ENCODE measurements around the gene CHD9.
A peak's percentile ranks its signal among the peaks of the same experiment; 100 is the strongest.

The CHD9 gene

DNA sequence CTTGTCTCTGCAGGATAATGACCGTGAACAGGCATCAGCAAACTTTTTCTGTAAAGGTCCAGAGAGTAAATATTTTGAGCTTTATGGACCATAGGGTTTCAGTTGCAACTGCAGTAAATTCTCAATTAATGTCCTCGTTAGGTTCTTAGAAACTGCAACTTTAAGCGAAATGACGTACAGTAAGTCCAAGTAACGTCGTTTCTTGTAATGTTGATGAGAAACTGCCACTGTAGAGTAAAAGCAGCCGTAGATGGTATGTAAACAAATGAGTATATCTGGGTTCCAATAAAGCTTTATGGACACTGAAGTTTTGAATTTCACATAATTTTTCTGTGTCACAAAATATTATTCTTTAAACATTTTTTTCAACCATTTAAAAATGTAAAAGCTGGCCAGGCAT, 4.9 kb downstream of the CHD9 start:
- Histone ChIP-seq H3K9me3 (ENCODE audit: low read length) (no peaks in the 10 kb centered on the region), H3K9me2 (ENCODE audit: low read depth, low read length) (no peaks in the 10 kb centered on the region), H4K20me1 (ENCODE audit: insufficient read depth, low read length) (no peaks in the 10 kb centered on the region), H3K27ac (ENCODE audit: low read depth, low read length, poor library complexity, severe bottlenecking) (no peak overlapping the region), H3K4me2 (ENCODE audit: low read length) (no peak overlapping the region), H2AFZ (ENCODE audit: low read length) (no peak overlapping the region), H3F3A (ENCODE audit: insufficient read depth, low read length) (no peaks in the 10 kb centered on the region), H3K27me3 (ENCODE audit: insufficient read depth, low read length) (no peaks in the 10 kb centered on the region), H3K4me1 (ENCODE audit: insufficient read depth, low read length, severe bottlenecking) (peaks cover 66% of the 10 kb centered on the region), H3K4me3 (ENCODE audit: low read depth, low read length, poor library complexity, severe bottlenecking) (no peak overlapping the region), H3K36me3 (ENCODE audit: insufficient read depth, low read length) (no peaks in the 10 kb centered on the region), H3K79me2 (ENCODE audit: insufficient read depth, low read length) (peaks cover 39% of the 10 kb centered on the region), H3K9ac (ENCODE audit: low read length) (no peak overlapping the region)
- TF ChIP-seq, protein P1, sequence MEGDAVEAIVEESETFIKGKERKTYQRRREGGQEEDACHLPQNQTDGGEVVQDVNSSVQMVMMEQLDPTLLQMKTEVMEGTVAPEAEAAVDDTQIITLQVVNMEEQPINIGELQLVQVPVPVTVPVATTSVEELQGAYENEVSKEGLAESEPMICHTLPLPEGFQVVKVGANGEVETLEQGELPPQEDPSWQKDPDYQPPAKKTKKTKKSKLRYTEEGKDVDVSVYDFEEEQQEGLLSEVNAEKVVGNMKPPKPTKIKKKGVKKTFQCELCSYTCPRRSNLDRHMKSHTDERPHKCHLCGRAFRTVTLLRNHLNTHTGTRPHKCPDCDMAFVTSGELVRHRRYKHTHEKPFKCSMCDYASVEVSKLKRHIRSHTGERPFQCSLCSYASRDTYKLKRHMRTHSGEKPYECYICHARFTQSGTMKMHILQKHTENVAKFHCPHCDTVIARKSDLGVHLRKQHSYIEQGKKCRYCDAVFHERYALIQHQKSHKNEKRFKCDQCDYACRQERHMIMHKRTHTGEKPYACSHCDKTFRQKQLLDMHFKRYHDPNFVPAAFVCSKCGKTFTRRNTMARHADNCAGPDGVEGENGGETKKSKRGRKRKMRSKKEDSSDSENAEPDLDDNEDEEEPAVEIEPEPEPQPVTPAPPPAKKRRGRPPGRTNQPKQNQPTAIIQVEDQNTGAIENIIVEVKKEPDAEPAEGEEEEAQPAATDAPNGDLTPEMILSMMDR (IDR thresholded peaks at IDR 0.05; ENCODE audit: low read length) = no peak
- TF ChIP-seq EZH2 (IDR thresholded peaks at IDR 0.05; ENCODE audit: borderline replicate concordance, low read length) = no peak

DNA sequence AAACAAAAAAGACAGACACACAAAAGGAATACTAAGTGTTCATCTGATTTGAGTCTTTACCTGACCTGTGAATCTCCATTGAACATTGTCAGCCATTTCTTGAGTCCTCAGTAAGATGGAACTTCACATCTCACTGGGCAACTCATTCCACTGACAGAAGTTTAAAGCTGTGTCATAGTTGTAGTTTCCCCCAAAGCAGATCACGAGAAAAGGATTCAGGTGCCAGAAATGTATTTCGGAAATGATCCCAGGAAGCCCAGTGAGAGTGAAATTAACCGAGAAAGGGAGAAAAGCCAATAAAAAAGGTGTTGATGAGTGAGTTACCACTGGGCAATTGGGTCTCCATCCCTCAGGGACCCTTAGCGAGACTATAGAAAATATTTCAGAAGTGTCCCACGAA, 6.5 kb downstream of the CHD9 start:
- no peaks in the 10 kb centered on the region for H4K20me1 ChIP-seq (ENCODE audit: insufficient read depth, low read length)
- no peaks in the 10 kb centered on the region for H3K9me3 ChIP-seq (ENCODE audit: low read length)
- no peak overlapping the region for H2AFZ ChIP-seq (ENCODE audit: low read length)
- H3K9ac ChIP-seq (ENCODE audit: low read length) = peak overlapping the region; percentile 19; the same call in 1 of the 2 replicates
- peak overlapping the region; percentile 24 for H3K4me3 ChIP-seq (ENCODE audit: low read depth, low read length, poor library complexity, severe bottlenecking)
- no peaks in the 10 kb centered on the region for H3F3A ChIP-seq (ENCODE audit: insufficient read depth, low read length)
- peaks cover 63% of the 10 kb centered on the region for H3K4me1 ChIP-seq (ENCODE audit: insufficient read depth, low read length, severe bottlenecking)
- H3K27me3 ChIP-seq (ENCODE audit: insufficient read depth, low read length) = no peaks in the 10 kb centered on the region
- H3K9me2 ChIP-seq (ENCODE audit: low read depth, low read length) = no peaks in the 10 kb centered on the region
- H3K79me2 ChIP-seq (ENCODE audit: insufficient read depth, low read length) = peaks cover 28% of the 10 kb centered on the region
- TF ChIP-seq EZH2 (IDR thresholded peaks at IDR 0.05; ENCODE audit: borderline replicate concordance, low read length) = no peak
- TF ChIP-seq, protein P1 (IDR thresholded peaks at IDR 0.05; ENCODE audit: low read length) = no peak
- peak overlapping the region; percentile 57 for H3K4me2 ChIP-seq (ENCODE audit: low read length)
- peaks cover 4% of the 10 kb centered on the region; the same call in 1 of the 2 replicates for H3K36me3 ChIP-seq (ENCODE audit: insufficient read depth, low read length)
- H3K27ac ChIP-seq (ENCODE audit: low read depth, low read length, poor library complexity, severe bottlenecking) = peak overlapping the region; percentile 83

DNA sequence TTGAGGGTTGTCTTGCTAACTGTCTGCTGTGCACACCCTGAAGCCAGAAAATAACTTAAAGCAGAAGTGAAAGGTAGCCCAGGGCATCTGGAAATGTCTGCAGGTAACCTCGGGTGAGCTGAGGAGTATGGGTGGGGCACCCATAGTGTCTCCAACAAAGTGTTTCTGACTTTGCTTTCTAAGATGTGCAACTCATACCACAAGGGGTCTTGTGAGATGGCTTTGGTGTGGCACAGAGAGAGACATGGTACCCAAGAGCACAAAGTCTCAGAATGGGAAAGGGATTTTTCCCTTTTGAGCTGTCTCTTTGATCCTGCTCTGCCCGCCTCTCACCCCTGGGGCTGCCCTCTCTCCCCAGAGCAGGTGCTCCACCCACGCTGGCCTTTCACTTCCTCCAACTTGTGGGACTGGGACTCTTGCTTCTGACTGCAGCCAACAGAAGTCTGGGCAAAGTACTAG, 6.9 kb downstream of the CHD9 start:
- Histone ChIP-seq H3K36me3 (ENCODE audit: insufficient read depth, low read length) (peaks cover 8% of the 10 kb centered on the region; the same call in 1 of the 2 replicates), H3K27ac (ENCODE audit: low read depth, low read length, poor library complexity, severe bottlenecking) (peak overlapping the region; percentile 83), H3K4me3 (ENCODE audit: low read depth, low read length, poor library complexity, severe bottlenecking) (peak overlapping the region; percentile 24), H2AFZ (ENCODE audit: low read length) (no peak overlapping the region), H3K9me2 (ENCODE audit: low read depth, low read length) (no peaks in the 10 kb centered on the region), H3K27me3 (ENCODE audit: insufficient read depth, low read length) (no peaks in the 10 kb centered on the region), H3K4me1 (ENCODE audit: insufficient read depth, low read length, severe bottlenecking) (peaks cover 61% of the 10 kb centered on the region), H3K79me2 (ENCODE audit: insufficient read depth, low read length) (peaks cover 23% of the 10 kb centered on the region), H3K4me2 (ENCODE audit: low read length) (peak overlapping the region; percentile 57), H4K20me1 (ENCODE audit: insufficient read depth, low read length) (no peaks in the 10 kb centered on the region), H3F3A (ENCODE audit: insufficient read depth, low read length) (no peaks in the 10 kb centered on the region), H3K9me3 (ENCODE audit: low read length) (no peaks in the 10 kb centered on the region), H3K9ac (ENCODE audit: low read length) (peak overlapping the region; percentile 19; the same call in 1 of the 2 replicates)
- TF ChIP-seq, protein P1 (IDR thresholded peaks at IDR 0.05; ENCODE audit: low read length) = no peak
- TF ChIP-seq EZH2 (IDR thresholded peaks at IDR 0.05; ENCODE audit: borderline replicate concordance, low read length) = no peak

All from OCI-LY1 (cell line).